GM23338 (cell line): ENCODE data around the gene ENOX1. TPM values are rescaled to one million over a fixed set of nuclear protein-coding genes. Genes with fewer than 3 reads are reported as not detected.

Source experiments
- ATAC-seq: fragments of 200-7000 bp; cut with Tn5 transposase; 3 replicates; pipeline ENCODE4 v1.9.1; 2020
- DNase-seq: peaks from one replicate; pipeline ENCODE4 v3.0.0-alpha.2; 2015; ENCODE audit warnings: low spot score
- H2AFZ ChIP-seq: fragments of 200-600 bp; sonication (generic); 2 replicates; pipeline ENCODE4 v1.8.0; 2016; ENCODE audit warnings: antibody characterized with exemption, mild to moderate bottlenecking, moderate library complexity
- H3F3A ChIP-seq: fragments of 200-600 bp; sonication (generic); replicated peaks from 2 replicates; pipeline ENCODE4 v1.8.0; 2017; ENCODE audit warnings: antibody characterized with exemption, mixed run types, low read depth
- H3K27ac ChIP-seq: fragments of 200-600 bp; sonication (generic); 2 replicates; pipeline ENCODE4 v1.6.1; 2016; ENCODE audit warnings: low read depth
- H3K27me3 ChIP-seq: fragments of 200-600 bp; sonication (generic); 2 replicates; pipeline ENCODE4 v1.8.0; 2016; ENCODE audit warnings: mild to moderate bottlenecking, mixed run types, moderate library complexity; ENCODE audit not compliant: insufficient read depth
- H3K36me3 ChIP-seq: fragments of 200-600 bp; sonication (generic); 2 replicates; pipeline ENCODE4 v1.8.0; 2016; ENCODE audit warnings: mild to moderate bottlenecking; ENCODE audit not compliant: insufficient read depth
- H3K4me1 ChIP-seq: fragments of 200-600 bp; sonication (generic); 2 replicates; pipeline ENCODE4 v1.8.0; 2016; ENCODE audit warnings: mild to moderate bottlenecking, moderate library complexity; ENCODE audit not compliant: insufficient read depth
- H3K4me2 ChIP-seq: fragments of 200-600 bp; sonication (generic); 2 replicates; pipeline ENCODE4 v1.7.1; 2017; ENCODE audit warnings: mixed run types
- H3K4me3 ChIP-seq: fragments of 200-600 bp; sonication (generic); 2 replicates; pipeline ENCODE4 v1.6.1; 2016; ENCODE audit warnings: mixed run types
- H3K79me2 ChIP-seq: fragments of 200-600 bp; sonication (generic); replicated peaks from 2 replicates; pipeline ENCODE4 v1.8.0; 2017; ENCODE audit warnings: mild to moderate bottlenecking; ENCODE audit not compliant: insufficient read depth
- H3K9me2 ChIP-seq: fragments of 200-600 bp; sonication (generic); 2 replicates; pipeline ENCODE4 v1.8.0; 2017; ENCODE audit not compliant: insufficient read depth
- H4K20me1 ChIP-seq: fragments of 200-600 bp; sonication (generic); replicated peaks from 2 replicates; pipeline ENCODE4 v1.8.0; 2017; ENCODE audit warnings: mild to moderate bottlenecking; ENCODE audit not compliant: insufficient read depth
- H3K27ac Mint-ChIP-seq: 2 replicates; pipeline ENCODE4 v1.8.0; 2020; ENCODE audit warnings: inconsistent platforms, mild to moderate bottlenecking, moderate library complexity, mixed read lengths
- H3K27me3 Mint-ChIP-seq: 3 replicates; pipeline ENCODE4 v1.8.0; 2022; ENCODE audit warnings: low read depth, mild to moderate bottlenecking, moderate library complexity, mixed read lengths, inconsistent platforms; ENCODE audit not compliant: insufficient read depth, poor library complexity
- H3K36me3 Mint-ChIP-seq: 3 replicates; pipeline ENCODE4 v1.8.0; 2021; ENCODE audit warnings: low read depth, mild to moderate bottlenecking, inconsistent platforms, moderate library complexity, mixed read lengths
- H3K4me1 Mint-ChIP-seq: 3 replicates; pipeline ENCODE4 v1.8.0; 2020; ENCODE audit warnings: mild to moderate bottlenecking, inconsistent platforms, mixed read lengths
- H3K4me3 Mint-ChIP-seq: 3 replicates; pipeline ENCODE4 v1.8.0; 2021; ENCODE audit warnings: moderate library complexity, mild to moderate bottlenecking, inconsistent platforms, mixed read lengths
- H3K9me3 Mint-ChIP-seq: 3 replicates; pipeline ENCODE4 v1.8.0; 2020; ENCODE audit warnings: moderate library complexity, mild to moderate bottlenecking, inconsistent platforms, mixed read lengths
- CREB1 ChIP-seq: fragments of 250-450 bp; sonication (Bioruptor Pico); IDR thresholded peaks from 2 replicates; pipeline ENCODE4 v1.5.0; 2020; ENCODE audit warnings: low read depth, mild to moderate bottlenecking, moderate library complexity
- CTCF ChIP-seq, 2 experiments: fragments of 200-600 bp in 1 of 2; sonication (generic) in 1 of 2; conservative IDR thresholded peaks; 2 replicates each; pipeline versions ENCODE4 v1.5.1 to v1.6.1; 2016 to 2017; ENCODE audit warnings: antibody characterized with exemption in 2 of 2, low read depth in 2 of 2, mild to moderate bottlenecking in 2 of 2, moderate library complexity in 1 of 2
- EZH2 ChIP-seq: fragments of 200-600 bp; sonication (generic); IDR thresholded peaks from one replicate; pipeline ENCODE4 v1.8.0; 2017; ENCODE audit warnings: antibody characterized with exemption, mild to moderate bottlenecking, low read depth; ENCODE audit not compliant: unreplicated experiment
- EZH2phosphoT487 ChIP-seq: fragments of 200-600 bp; sonication (generic); IDR thresholded peaks from one replicate; pipeline ENCODE4 v1.8.1; 2018; ENCODE audit warnings: antibody characterized with exemption; ENCODE audit not compliant: unreplicated experiment
- JUNB ChIP-seq: IDR thresholded peaks from one replicate; pipeline ENCODE4 v1.6.1; 2016; ENCODE audit warnings: antibody characterized with exemption; ENCODE audit not compliant: unreplicated experiment
- NANOG ChIP-seq: IDR thresholded peaks from 2 replicates; pipeline ENCODE4 v1.6.1; 2016; ENCODE audit warnings: antibody characterized with exemption, borderline replicate concordance
- POLR2AphosphoS5 ChIP-seq: IDR thresholded peaks from 2 replicates; pipeline ENCODE4 v1.6.1; 2016; ENCODE audit warnings: antibody characterized with exemption, low read depth
- REST ChIP-seq: IDR thresholded peaks from one replicate; pipeline ENCODE4 v1.6.1; 2018; ENCODE audit warnings: antibody characterized with exemption; ENCODE audit not compliant: unreplicated experiment
- STAT1 ChIP-seq: IDR thresholded peaks from one replicate; pipeline ENCODE4 v1.6.1; 2016; ENCODE audit warnings: antibody characterized with exemption; ENCODE audit not compliant: unreplicated experiment
- ZNF114 ChIP-seq: fragments of 250-450 bp; sonication (Bioruptor Pico); IDR thresholded peaks from 2 replicates; pipeline ENCODE4 v1.5.0; 2020; ENCODE audit warnings: mild to moderate bottlenecking, moderate library complexity
- ZNF331 ChIP-seq: fragments of 250-450 bp; sonication (Bioruptor Pico); IDR thresholded peaks from 2 replicates; pipeline ENCODE4 v1.5.0; 2020; ENCODE audit warnings: low read depth, mild to moderate bottlenecking, moderate library complexity
- ZNF462 ChIP-seq: fragments of 250-450 bp; sonication (Bioruptor Pico); IDR thresholded peaks from 2 replicates; pipeline ENCODE4 v1.5.0; 2020; ENCODE audit warnings: mild to moderate bottlenecking, moderate library complexity
- polyA plus RNA-seq: library from polyadenylated mRNA; unstranded; fragments of >200 nt; fragmentation: Nextera tagmentation; extraction: Ambion mirVana; gene quantifications from 2 replicates; pipeline ENCODE4 v1.2.1, GENCODE V29; 2016
- total RNA-seq: library from RNA; depleted of rRNA; stranded (reverse); fragments of >200 nt; shearing (Covaris generic); gene quantifications from 2 replicates; pipeline ENCODE4 v1.2.3, GENCODE V29; 2014
- TF ChIP-seq, protein P1 (sequence below): IDR thresholded peaks from 2 replicates; pipeline ENCODE4 v1.6.1; 2016; ENCODE audit warnings: antibody characterized with exemption

The ENOX1 gene
- total and polyA plus RNA-seq, 2 experiments from 2014 or later = 0.66 to 0.81 TPM

DNA sequence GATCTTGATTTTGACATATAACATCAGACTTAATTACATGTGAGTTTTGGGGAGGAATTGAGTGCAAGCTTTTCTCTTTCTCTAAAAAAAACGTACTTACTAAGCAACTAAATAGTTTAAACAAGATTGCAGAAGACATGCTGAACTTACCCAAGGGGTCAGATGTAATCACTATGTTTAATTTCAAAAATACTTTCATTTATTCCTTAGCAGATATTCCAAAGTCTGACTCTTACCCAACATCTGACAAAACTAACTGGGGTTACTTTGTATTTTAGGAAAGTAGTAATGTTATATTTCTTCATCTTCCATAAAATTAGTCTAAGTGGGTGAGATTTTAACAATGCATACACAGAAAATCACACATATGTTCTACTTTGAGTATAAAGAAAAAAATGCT is 493.2 kb downstream of the ENOX1 start:
- H4K20me1 ChIP-seq = no peaks in the 10 kb centered on the region
- no peak overlapping the region for H3K27ac Mint-ChIP-seq
- H3K27me3 ChIP-seq = no peaks in the 10 kb centered on the region
- 0 out of 2 replicates have a peak, but pooled peaks cover 2% of the 10 kb centered on the region for H3K4me1 ChIP-seq
- no peaks in the 10 kb centered on the region for H3K9me3 Mint-ChIP-seq
- H3K27ac ChIP-seq = no peak overlapping the region
- no peaks in the 10 kb centered on the region for H3K36me3 ChIP-seq
- H3K79me2 ChIP-seq = no peaks in the 10 kb centered on the region
- DNase-seq (no peak), ATAC-seq (no peak)
- H3K4me1 Mint-ChIP-seq = peaks cover 7% of the 10 kb centered on the region; the same call in 2 of the 3 replicates
- no peak overlapping the region for H3K4me3 ChIP-seq
- no peak overlapping the region for H3K4me2 ChIP-seq
- no peaks in the 10 kb centered on the region for H3K36me3 Mint-ChIP-seq
- no peaks in the 10 kb centered on the region for H3K27me3 Mint-ChIP-seq
- TF ChIP-seq NANOG = no peak
- no peak for TF ChIP-seq CTCF (conservative IDR thresholded peaks at IDR 0.05; ENCODE audit: low read depth in 2 of 2)
- no peak for TF ChIP-seq JUNB
- TF ChIP-seq REST = no peak
- TF ChIP-seq POLR2AphosphoS5 = no peak
- TF ChIP-seq ZNF114 (CRISPR knock-in tag) = no peak
- TF ChIP-seq, protein P1, sequence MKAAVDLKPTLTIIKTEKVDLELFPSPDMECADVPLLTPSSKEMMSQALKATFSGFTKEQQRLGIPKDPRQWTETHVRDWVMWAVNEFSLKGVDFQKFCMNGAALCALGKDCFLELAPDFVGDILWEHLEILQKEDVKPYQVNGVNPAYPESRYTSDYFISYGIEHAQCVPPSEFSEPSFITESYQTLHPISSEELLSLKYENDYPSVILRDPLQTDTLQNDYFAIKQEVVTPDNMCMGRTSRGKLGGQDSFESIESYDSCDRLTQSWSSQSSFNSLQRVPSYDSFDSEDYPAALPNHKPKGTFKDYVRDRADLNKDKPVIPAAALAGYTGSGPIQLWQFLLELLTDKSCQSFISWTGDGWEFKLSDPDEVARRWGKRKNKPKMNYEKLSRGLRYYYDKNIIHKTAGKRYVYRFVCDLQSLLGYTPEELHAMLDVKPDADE = no peak
- no peak for TF ChIP-seq ZNF331 (CRISPR knock-in tag)
- TF ChIP-seq CREB1 (CRISPR knock-in tag) = no peak
- no peak for TF ChIP-seq ZNF462
- TF ChIP-seq EZH2phosphoT487 = no peak
- TF ChIP-seq STAT1 = no peak
- no peak for TF ChIP-seq EZH2
- H3K9me2 ChIP-seq = peaks cover 9% of the 10 kb centered on the region; the same call in 1 of the 2 replicates
- no peak overlapping the region for H3K4me3 Mint-ChIP-seq
- H3F3A ChIP-seq = no peaks in the 10 kb centered on the region
- no peak overlapping the region for H2AFZ ChIP-seq
